PC-9 (cell line): ENCODE measurements around the gene MAML3. TPM values are rescaled to one million over a fixed set of nuclear protein-coding genes. Genes with fewer than 3 reads are reported as not detected.
A peak's percentile ranks its signal among the peaks of the same experiment; 100 is the strongest.

ENCODE experiments used
- BruUV-seq: library from RNA; stranded (reverse); fragments of 400-500 nt; replicated peaks from 2 replicates; lab custom pipeline; 2021; lab: Mats Ljungman, UMichigan
- CTCF ChIA-PET: fragments of 300-600 bp; sonication (Branson Sonifier 250); formaldehyde crosslinking; loops from one replicate; lab custom pipeline; 2022; ENCODE audit warnings: antibody characterized with exemption; lab: Charles Lee
- POLR2A ChIA-PET: fragments of 300-600 bp; sonication (Branson Sonifier 250); formaldehyde crosslinking; loops from one replicate; lab custom pipeline; 2022; ENCODE audit warnings: antibody characterized with exemption; ENCODE audit not compliant: unreplicated experiment; lab: Charles Lee
- DNase-seq, 2 experiments: peaks; one replicate each; pipeline versions ENCODE4 v3.0.0 to v3.0.0-alpha.2; 2015 to 2022; ENCODE audit warnings: mixed read lengths in 1 of 2
- H2AFZ ChIP-seq: fragments of 200-600 bp; sonication (generic); 2 replicates; pipeline ENCODE4 v1.8.1; 2017; ENCODE audit warnings: antibody characterized with exemption
- H3F3A ChIP-seq: fragments of 200-600 bp; sonication (generic); 2 replicates; pipeline ENCODE4 v1.8.1; 2017; ENCODE audit warnings: antibody characterized with exemption, mild to moderate bottlenecking, low read depth; ENCODE audit not compliant: insufficient read depth
- H3K27ac ChIP-seq: fragments of 200-600 bp; sonication (generic); 2 replicates; pipeline ENCODE4 v1.6.1; 2016; ENCODE audit warnings: mixed run types
- H3K27me3 ChIP-seq: fragments of 200-600 bp; sonication (generic); 2 replicates; pipeline ENCODE4 v1.6.1; 2016; ENCODE audit warnings: low read depth, mixed run types; ENCODE audit not compliant: insufficient read depth
- H3K36me3 ChIP-seq: fragments of 200-600 bp; sonication (generic); 2 replicates; pipeline ENCODE4 v1.6.1; 2016; ENCODE audit warnings: low read depth, mixed run types
- H3K4me1 ChIP-seq: fragments of 200-600 bp; sonication (generic); replicated peaks from 2 replicates; pipeline ENCODE4 v1.6.1; 2016; ENCODE audit warnings: mixed run types; ENCODE audit not compliant: insufficient read depth
- H3K4me2 ChIP-seq: fragments of 200-600 bp; sonication (generic); 2 replicates; pipeline ENCODE4 v1.6.1; 2017; ENCODE audit warnings: mixed run types
- H3K4me3 ChIP-seq: fragments of 200-600 bp; sonication (generic); 2 replicates; pipeline ENCODE4 v1.6.1; 2016; ENCODE audit warnings: mixed run types
- H3K79me2 ChIP-seq: fragments of 200-600 bp; sonication (generic); 2 replicates; pipeline ENCODE4 v1.6.1; 2017; ENCODE audit warnings: low read depth, mixed run types
- H3K9me2 ChIP-seq: fragments of 200-600 bp; sonication (generic); 2 replicates; pipeline ENCODE4 v1.8.1; 2017; ENCODE audit warnings: mild to moderate bottlenecking; ENCODE audit not compliant: insufficient read depth
- H3K9me3 ChIP-seq: fragments of 200-600 bp; sonication (generic); 2 replicates; pipeline ENCODE4 v1.8.1; 2016; ENCODE audit warnings: low read depth; ENCODE audit not compliant: insufficient read depth
- H4K20me1 ChIP-seq: fragments of 200-600 bp; sonication (generic); 2 replicates; pipeline ENCODE4 v1.8.1; 2017; ENCODE audit not compliant: insufficient read depth
- EZH2 ChIP-seq: fragments of 200-600 bp; sonication (generic); IDR thresholded peaks from 2 replicates; pipeline ENCODE4 v1.8.0; 2017; ENCODE audit warnings: antibody characterized with exemption, low read depth
- intact Hi-C: fragments of 100-400 bp; cut with micrococcal nuclease; formaldehyde crosslinking; loops from one replicate; pipeline ENCODE4 v1.10.0; 2022; ENCODE audit not compliant: unreplicated experiment
- total RNA-seq: library from RNA; stranded (reverse); gene quantifications from 2 replicates; pipeline ENCODE4 v1.2.3, GENCODE V29; 2021
- TF ChIP-seq, protein P1 (sequence below): fragments of 200-600 bp; sonication (generic); conservative IDR thresholded peaks from 2 replicates; pipeline ENCODE4 v1.6.1; 2017; ENCODE audit warnings: mixed run types, antibody characterized with exemption, mild to moderate bottlenecking, moderate library complexity

The MAML3 gene
- total RNA-seq, 1 experiment from 2014 or later: 15.2 TPM

DNA sequence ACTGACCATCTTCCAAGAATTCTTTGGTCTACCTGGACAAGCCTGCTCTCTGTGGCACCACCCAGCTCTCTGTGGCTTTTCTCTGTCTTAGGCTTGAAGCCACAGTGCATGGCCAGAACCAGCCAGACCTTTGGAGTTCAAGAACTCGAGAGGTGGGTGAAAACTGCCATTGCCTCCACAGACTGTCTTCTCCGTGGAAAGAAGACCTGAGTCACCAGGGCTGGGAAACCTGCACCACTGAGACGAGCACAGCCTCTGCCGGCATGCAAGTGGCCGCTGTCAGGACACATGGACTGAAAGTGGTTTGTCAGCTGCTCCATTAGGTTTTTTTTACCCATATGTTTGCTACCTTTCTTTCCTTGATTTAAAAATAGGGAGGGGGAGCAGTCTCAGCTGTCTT lies 413.9 kb downstream of the MAML3 start:
- CTCF ChIA-PET: interaction anchor here (0.6 to 1.8 kb wide), 3 partner anchors 83 to 1143 kb away, joined by 5 to 9 read pairs (median 6); no protein-coding TSS in a partner anchor
- no TSS peak for BruUV-seq
- H3K9me2 ChIP-seq: no peaks in the 10 kb centered on the region
- H3K36me3 ChIP-seq: no peaks in the 10 kb centered on the region
- TF ChIP-seq, protein P1, sequence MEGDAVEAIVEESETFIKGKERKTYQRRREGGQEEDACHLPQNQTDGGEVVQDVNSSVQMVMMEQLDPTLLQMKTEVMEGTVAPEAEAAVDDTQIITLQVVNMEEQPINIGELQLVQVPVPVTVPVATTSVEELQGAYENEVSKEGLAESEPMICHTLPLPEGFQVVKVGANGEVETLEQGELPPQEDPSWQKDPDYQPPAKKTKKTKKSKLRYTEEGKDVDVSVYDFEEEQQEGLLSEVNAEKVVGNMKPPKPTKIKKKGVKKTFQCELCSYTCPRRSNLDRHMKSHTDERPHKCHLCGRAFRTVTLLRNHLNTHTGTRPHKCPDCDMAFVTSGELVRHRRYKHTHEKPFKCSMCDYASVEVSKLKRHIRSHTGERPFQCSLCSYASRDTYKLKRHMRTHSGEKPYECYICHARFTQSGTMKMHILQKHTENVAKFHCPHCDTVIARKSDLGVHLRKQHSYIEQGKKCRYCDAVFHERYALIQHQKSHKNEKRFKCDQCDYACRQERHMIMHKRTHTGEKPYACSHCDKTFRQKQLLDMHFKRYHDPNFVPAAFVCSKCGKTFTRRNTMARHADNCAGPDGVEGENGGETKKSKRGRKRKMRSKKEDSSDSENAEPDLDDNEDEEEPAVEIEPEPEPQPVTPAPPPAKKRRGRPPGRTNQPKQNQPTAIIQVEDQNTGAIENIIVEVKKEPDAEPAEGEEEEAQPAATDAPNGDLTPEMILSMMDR: no peak
- TF ChIP-seq EZH2: no peak
- no peaks in the 10 kb centered on the region for H3K79me2 ChIP-seq
- H3K27me3 ChIP-seq: no peaks in the 10 kb centered on the region
- peak in 1 of 2 experiments; percentile 25 for DNase-seq
- H4K20me1 ChIP-seq: no peaks in the 10 kb centered on the region
- H3F3A ChIP-seq: no peaks in the 10 kb centered on the region
- no peaks in the 10 kb centered on the region for H3K4me1 ChIP-seq
- H3K4me2 ChIP-seq: no peak overlapping the region
- H2AFZ ChIP-seq: no peak overlapping the region
- intact Hi-C loops: loop anchor here (5.0 kb wide), 4 partner anchors 247 to 592 kb away; partner anchors contain the start of gene MAML3
- no peak overlapping the region for H3K4me3 ChIP-seq
- H3K9me3 ChIP-seq: no peaks in the 10 kb centered on the region
- POLR2A ChIA-PET: interaction anchor here (0.5 to 0.7 kb wide), 3 partner anchors 16 to 629 kb away, joined by 3 to 4 read pairs (median 4); no protein-coding TSS in a partner anchor
- H3K27ac ChIP-seq: no peak overlapping the region

DNA sequence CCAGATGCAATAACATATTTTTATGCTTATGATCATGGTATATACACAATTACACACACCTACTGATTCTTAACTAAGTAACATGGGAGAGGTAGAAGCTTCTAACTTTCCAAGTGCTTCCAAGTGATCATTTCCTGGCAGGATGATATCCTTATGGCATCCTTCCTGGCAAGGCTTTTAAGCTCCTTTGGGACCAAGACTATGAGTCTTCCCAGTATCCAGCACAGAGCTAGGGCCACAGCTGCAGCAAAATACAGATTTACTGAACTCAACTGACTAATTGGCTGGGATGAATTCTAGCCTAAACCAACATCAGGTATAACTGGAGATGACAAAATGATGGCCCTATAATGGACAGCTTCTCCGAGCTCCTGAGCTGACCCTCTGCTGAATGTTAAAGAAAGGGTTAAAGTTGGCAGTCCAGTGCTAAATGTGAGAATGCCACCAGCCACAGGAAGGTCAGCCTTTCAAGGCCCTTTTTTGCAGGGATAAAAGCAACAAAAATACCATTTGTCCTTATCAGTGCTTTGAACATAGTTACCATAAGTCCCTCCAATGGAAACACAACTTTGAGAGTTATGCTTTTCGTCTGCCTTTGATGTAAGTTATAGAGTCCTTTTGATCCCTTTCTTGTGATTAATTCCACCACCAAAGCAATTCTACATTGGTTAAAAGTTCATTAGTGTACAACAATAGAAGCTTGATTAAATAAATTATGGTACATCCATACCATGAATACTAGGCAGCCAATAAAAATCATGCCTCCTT lies 415.0 kb downstream of the MAML3 start:
- no TSS peak for BruUV-seq
- no peak for DNase-seq
- no peaks in the 10 kb centered on the region for H3K9me2 ChIP-seq
- H2AFZ ChIP-seq: no peak overlapping the region
- H3K27ac ChIP-seq: no peak overlapping the region
- no peaks in the 10 kb centered on the region for H4K20me1 ChIP-seq
- ChIA-PET POLR2A (no interaction called here), CTCF (no interaction called here)
- no peaks in the 10 kb centered on the region for H3K9me3 ChIP-seq
- no peaks in the 10 kb centered on the region for H3K4me1 ChIP-seq
- no peaks in the 10 kb centered on the region for H3K36me3 ChIP-seq
- intact Hi-C loops: loop anchor here (10.0 kb wide), 1 partner anchor 616 kb away; no protein-coding TSS in a partner anchor
- no peak overlapping the region for H3K4me3 ChIP-seq
- no peak overlapping the region for H3K4me2 ChIP-seq
- no peaks in the 10 kb centered on the region for H3K79me2 ChIP-seq
- TF ChIP-seq, protein P1: no peak
- no peaks in the 10 kb centered on the region for H3K27me3 ChIP-seq
- H3F3A ChIP-seq: no peaks in the 10 kb centered on the region

DNA sequence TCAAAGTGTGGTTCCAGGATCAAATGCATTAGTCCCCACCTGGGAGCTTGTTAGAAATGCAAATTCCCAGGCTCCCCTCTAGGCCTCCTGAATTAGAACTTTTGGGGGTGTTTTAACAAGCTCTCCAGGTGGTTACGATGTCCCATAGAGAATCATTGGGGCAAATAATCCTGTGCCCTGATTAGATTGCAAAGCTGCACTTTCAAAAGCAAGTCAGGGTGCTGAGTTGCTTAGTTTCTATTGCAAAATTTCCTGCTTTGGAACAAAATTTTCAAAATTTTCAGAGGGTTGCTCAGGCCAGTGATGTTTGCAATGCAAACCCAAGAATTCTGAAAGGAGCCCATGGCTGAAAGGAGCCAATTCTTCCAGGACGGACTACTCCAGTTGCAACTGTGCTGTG lies 417.3 kb downstream of the MAML3 start:
- Histone ChIP-seq H3K4me2 (no peak overlapping the region), H3K9me2 (no peaks in the 10 kb centered on the region), H2AFZ (no peak overlapping the region), H3K9me3 (no peaks in the 10 kb centered on the region), H3K4me3 (no peak overlapping the region), H3K27me3 (no peaks in the 10 kb centered on the region), H4K20me1 (no peaks in the 10 kb centered on the region), H3K27ac (no peak overlapping the region), H3K36me3 (no peaks in the 10 kb centered on the region), H3K4me1 (no peaks in the 10 kb centered on the region), H3K79me2 (no peaks in the 10 kb centered on the region), H3F3A (no peaks in the 10 kb centered on the region)
- no TSS peak for BruUV-seq
- intact Hi-C loops: loop anchor here (10.0 kb wide), 1 partner anchor 618 kb away; no protein-coding TSS in a partner anchor
- TF ChIP-seq, protein P1: no peak
- no peak for TF ChIP-seq EZH2
- POLR2A ChIA-PET: interaction anchor here (0.6 kb wide), 1 partner anchor 54 kb away, joined by 4 read pairs; no protein-coding TSS in a partner anchor
- CTCF ChIA-PET: no interaction called here
- no peak for DNase-seq
